H4 (cell line): ENCODE data around the gene MTTP. TPM values are rescaled to one million over a fixed set of nuclear protein-coding genes. Genes with fewer than 3 reads are reported as not detected.

Experiments
- DNase-seq: peaks from one replicate; pipeline ENCODE4 v3.0.0-alpha.2; 2015; ENCODE audit warnings: low spot score
- total RNA-seq: library from RNA; depleted of rRNA; stranded (reverse); fragments of >200 nt; shearing (Covaris generic); gene quantifications from 2 replicates; pipeline ENCODE4 v1.2.3, GENCODE V29; 2014; rRNA removed

Gene MTTP
- total RNA-seq, 1 experiment from 2014 or later: 0.31 TPM

- DNase-seq: no peak
Measured at GRCh38 chr4:99670409-99671073, 95.9 kb downstream of the MTTP start.

Other genes starting within 250 kb of the MTTP start
- 0.06 and 1.6 TPM in 2 replicates for gene ADH1C, start 222.1 kb upstream of the MTTP start, total RNA-seq
- not detected in 2 replicates for gene ADH7, start 139.5 kb upstream of the MTTP start, total RNA-seq
- gene C4orf17, start 63.8 kb upstream of the MTTP start, total RNA-seq: not detected in 2 replicates
- 5.5 TPM in 2 replicates for gene TRMT10A, start 10.8 kb upstream of the MTTP start, total RNA-seq
- gene C4orf54, start 83.0 kb downstream of the MTTP start, total RNA-seq: 0.04 TPM in 1 of 2 replicates, not detected in the other
- not detected in 2 replicates for gene DAPP1, start 242.0 kb downstream of the MTTP start, total RNA-seq